Keratinocyte (primary cell): ENCODE data around the gene VPS18. TPM values are rescaled to one million over a fixed set of nuclear protein-coding genes. Genes with fewer than 3 reads are reported as not detected.

Experiments
- DNase-seq: peaks from one replicate; pipeline ENCODE4 v3.0.0-alpha.2; 2011; ENCODE audit warnings: low read depth, missing footprints, low spot score
- FAIRE-seq: peaks from 2 replicates; lab custom pipeline; 2011; peaks lifted over from hg19 to GRCh38; lab: Jason Lieb, UNC
- H2AFZ ChIP-seq: 2 replicates; pipeline ENCODE4 v1.6.0; 2012; ENCODE audit warnings: low read length, control low read depth, inconsistent platforms; ENCODE audit not compliant: control insufficient read depth
- H3K27ac ChIP-seq: 2 replicates; pipeline ENCODE4 v1.5.1; 2011; ENCODE audit warnings: low read length; ENCODE audit not compliant: control insufficient read depth, insufficient read depth
- H3K27me3 ChIP-seq: 3 replicates; pipeline ENCODE4 v1.6.0; 2011; ENCODE audit warnings: low read length; ENCODE audit not compliant: control insufficient read depth, insufficient read depth; ENCODE audit errors: extremely low read depth
- H3K36me3 ChIP-seq, 2 experiments: 2 replicates in 1 of 2; 3 replicates in 1 of 2; pipeline ENCODE4 v1.5.1; 2011; ENCODE audit warnings: low read length in 2 of 2, mild to moderate bottlenecking in 1 of 2; ENCODE audit not compliant: control insufficient read depth in 2 of 2, insufficient read depth in 2 of 2; ENCODE audit errors: extremely low read depth in 1 of 2
- H3K4me1 ChIP-seq: 3 replicates; pipeline ENCODE4 v1.5.1; 2011; ENCODE audit warnings: low read length; ENCODE audit not compliant: control insufficient read depth, insufficient read depth; ENCODE audit errors: extremely low read depth
- H3K4me2 ChIP-seq: 3 replicates; pipeline ENCODE4 v1.6.0; 2011; ENCODE audit warnings: low read depth, low read length; ENCODE audit not compliant: control insufficient read depth, insufficient read depth; ENCODE audit errors: extremely low read depth
- H3K4me3 ChIP-seq, 3 experiments: fragments of 200-600 bp in 1 of 3; sonication (generic) in 1 of 3; 2 replicates in 2 of 3; 3 replicates in 1 of 3; pipeline ENCODE4 v1.5.1; 2011 to 2016; ENCODE audit warnings: low read length in 3 of 3, mild to moderate bottlenecking in 3 of 3, control low read depth in 2 of 3, inconsistent platforms in 1 of 3, low read depth in 1 of 3, mixed read lengths in 1 of 3, mixed run types in 1 of 3, moderate library complexity in 1 of 3; ENCODE audit not compliant: control insufficient read depth in 2 of 3, insufficient read depth in 2 of 3; ENCODE audit errors: extremely low read depth in 1 of 3
- H3K79me2 ChIP-seq: 2 replicates; pipeline ENCODE4 v1.6.0; 2012; ENCODE audit warnings: low read length; ENCODE audit not compliant: control insufficient read depth, insufficient read depth
- H3K9ac ChIP-seq: 3 replicates; pipeline ENCODE4 v1.6.0; 2011; ENCODE audit warnings: low read length; ENCODE audit not compliant: control insufficient read depth, insufficient read depth; ENCODE audit errors: extremely low read depth
- H3K9me1 ChIP-seq: 3 replicates; pipeline ENCODE4 v1.6.0; 2011; ENCODE audit warnings: low read length; ENCODE audit not compliant: control insufficient read depth, insufficient read depth; ENCODE audit errors: extremely low read depth
- H3K9me3 ChIP-seq: 2 replicates; pipeline ENCODE4 v1.5.1; 2012; ENCODE audit warnings: low read depth, low read length; ENCODE audit not compliant: control insufficient read depth
- H4K20me1 ChIP-seq: 3 replicates; pipeline ENCODE4 v1.6.0; 2011; ENCODE audit warnings: low read length; ENCODE audit not compliant: control insufficient read depth, insufficient read depth; ENCODE audit errors: extremely low read depth
- CTCF ChIP-seq, 3 experiments: IDR thresholded peaks in 1 of 3; conservative IDR thresholded peaks in 1 of 3; optimal IDR thresholded peaks in 1 of 3; 2 replicates in 2 of 3; 3 replicates in 1 of 3; pipeline versions ENCODE3 to v1.5.1; 2011; ENCODE audit warnings: low read length in 3 of 3, mild to moderate bottlenecking in 3 of 3, moderate library complexity in 2 of 3, control low read depth in 1 of 3, inconsistent platforms in 1 of 3; ENCODE audit not compliant: insufficient read depth in 2 of 3; ENCODE audit errors: extremely low read depth in 1 of 3
- EZH2 ChIP-seq: IDR thresholded peaks from one replicate; pipeline ENCODE4 v1.6.1; 2012; ENCODE audit warnings: inconsistent platforms, mild to moderate bottlenecking, low read length, moderate library complexity
- dilution Hi-C: fragments of 300-500 bp; cut with MboI; formaldehyde crosslinking; loops from one replicate; pipeline ENCODE4 v1.7.0; 2020; ENCODE audit warnings: low sequenced_read_pairs; ENCODE audit not compliant: extremely low pct_ligation_motif_present
- polyA plus RNA-seq, 5 experiments: library from polyadenylated mRNA; depleted of rRNA in 3 of 5; stranded (reverse) in 3 of 5; stranded (forward) in 1 of 5; unstranded in 1 of 5; fragments of >200 nt; gene quantifications; 1 replicate in 1 of 5; 2 replicates in 3 of 5; 3 replicates in 1 of 5; pipeline versions ENCODE4 v1.2.1 to v1.2.3, GENCODE V29; 2011 to 2012; ENCODE audit warnings: missing spikeins in 2 of 5, low read depth in 1 of 5, low replicate concordance in 1 of 5

The VPS18 gene
- polyA plus RNA-seq, 1 donor (not counting 4 experiments of a cell fraction or from before 2014, with no cell fraction given), result 11.6 TPM

DNA sequence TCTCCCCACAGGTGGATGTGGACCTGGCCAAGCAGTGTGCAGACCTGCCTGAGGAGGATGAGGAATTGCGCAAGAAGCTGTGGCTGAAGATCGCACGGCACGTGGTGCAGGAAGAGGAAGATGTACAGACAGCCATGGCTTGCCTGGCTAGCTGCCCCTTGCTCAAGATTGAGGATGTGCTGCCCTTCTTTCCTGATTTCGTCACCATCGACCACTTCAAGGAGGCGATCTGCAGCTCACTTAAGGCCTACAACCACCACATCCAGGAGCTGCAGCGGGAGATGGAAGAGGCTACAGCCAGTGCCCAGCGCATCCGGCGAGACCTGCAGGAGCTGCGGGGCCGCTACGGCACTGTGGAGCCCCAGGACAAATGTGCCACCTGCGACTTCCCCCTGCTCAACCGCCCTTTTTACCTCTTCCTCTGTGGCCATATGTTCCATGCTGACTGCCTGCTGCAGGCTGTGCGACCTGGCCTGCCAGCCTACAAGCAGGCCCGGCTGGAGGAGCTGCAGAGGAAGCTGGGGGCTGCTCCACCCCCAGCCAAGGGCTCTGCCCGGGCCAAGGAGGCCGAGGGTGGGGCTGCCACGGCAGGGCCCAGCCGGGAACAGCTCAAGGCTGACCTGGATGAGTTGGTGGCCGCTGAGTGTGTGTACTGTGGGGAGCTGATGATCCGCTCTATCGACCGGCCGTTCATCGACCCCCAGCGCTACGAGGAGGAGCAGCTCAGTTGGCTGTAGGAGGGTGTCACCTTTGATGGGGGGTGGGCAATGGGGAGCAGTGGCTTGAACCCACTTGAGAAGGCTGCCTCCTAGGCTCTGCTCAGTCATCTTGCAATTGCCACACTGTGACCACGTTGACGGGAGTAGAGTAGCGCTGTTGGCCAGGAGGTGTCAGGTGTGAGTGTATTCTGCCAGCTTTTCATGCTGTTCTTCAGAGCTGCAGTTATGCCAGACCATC is 8.6 kb downstream of the VPS18 start:
- no peak for FAIRE-seq
- Histone ChIP-seq H3K36me3 (peaks cover 28 to 30% of the 10 kb centered on the region in 2 experiments), H3K4me3 (no peak overlapping the region), H3K27ac (peak overlapping the region; percentile 11), H3K9me3 (no peaks in the 10 kb centered on the region), H3K79me2 (peaks cover 9% of the 10 kb centered on the region), H4K20me1 (peaks cover 3% of the 10 kb centered on the region), H3K4me1 (peaks cover 28% of the 10 kb centered on the region), H3K4me2 (no peak overlapping the region), H3K9ac (no peak overlapping the region), H3K9me1 (peaks cover 4% of the 10 kb centered on the region), H2AFZ (no peak overlapping the region), H3K27me3 (no peaks in the 10 kb centered on the region)
- dilution Hi-C loops, result loop anchor here (25.0 kb wide), 1 partner anchor 109 kb away; no protein-coding TSS in a partner anchor
- TF ChIP-seq EZH2, result no peak
- TF ChIP-seq CTCF (optimal IDR thresholded peaks at IDR 0.05 in 1 of 3, IDR thresholded peaks at IDR 0.05 in 1 of 3, conservative IDR thresholded peaks at IDR 0.05 in 1 of 3; ENCODE audit: extremely low read depth in 1 of 3, insufficient read depth in 2 of 3, low read length in 3 of 3), result peak in 1 of 3 experiments; percentile 12
- no peak for DNase-seq

DNA sequence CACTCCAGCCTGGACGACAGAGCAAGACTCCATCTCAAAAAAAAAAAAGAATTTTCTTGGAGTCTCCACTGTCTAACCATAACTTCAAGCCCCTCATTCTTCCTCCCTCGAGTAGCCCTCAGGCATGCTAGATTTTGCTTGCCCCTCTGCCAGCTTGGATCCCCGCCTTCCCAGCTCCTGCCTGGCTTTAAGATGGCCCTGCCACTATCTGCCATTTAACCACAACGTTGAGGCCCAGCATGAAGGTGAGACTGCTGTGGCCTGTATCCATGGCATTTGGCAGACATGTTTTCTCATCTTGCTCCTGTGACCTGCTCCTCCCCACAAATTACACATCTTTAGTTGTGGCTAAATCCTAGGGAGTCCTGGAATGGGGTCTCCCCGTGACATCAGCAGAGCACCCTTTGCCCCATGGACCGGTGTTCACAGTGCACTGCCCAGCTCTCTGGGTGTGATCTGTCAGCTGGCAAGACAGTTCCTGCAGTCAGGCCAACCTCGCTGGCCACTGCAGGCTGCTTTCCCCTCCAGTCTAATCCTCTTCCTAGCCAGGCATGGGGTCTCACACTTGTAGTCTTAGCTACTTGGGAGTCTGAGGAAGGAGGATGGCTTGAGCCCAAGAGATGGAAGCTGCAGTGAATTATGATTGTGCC is 10.4 kb downstream of the VPS18 start:
- no peak for FAIRE-seq
- H3K4me3 ChIP-seq, result no peak overlapping the region
- H3K9me1 ChIP-seq, result peaks cover 4% of the 10 kb centered on the region
- H3K27ac ChIP-seq, result no peak overlapping the region
- H3K9me3 ChIP-seq, result no peaks in the 10 kb centered on the region
- peaks cover 3% of the 10 kb centered on the region for H4K20me1 ChIP-seq
- no peak for DNase-seq
- TF ChIP-seq EZH2, result no peak
- no peak for TF ChIP-seq CTCF (optimal IDR thresholded peaks at IDR 0.05 in 1 of 3, IDR thresholded peaks at IDR 0.05 in 1 of 3, conservative IDR thresholded peaks at IDR 0.05 in 1 of 3; ENCODE audit: extremely low read depth in 1 of 3, insufficient read depth in 2 of 3, low read length in 3 of 3)
- H3K4me2 ChIP-seq, result no peak overlapping the region
- dilution Hi-C loops, result loop anchor here (25.0 kb wide), 1 partner anchor 108 kb away; no protein-coding TSS in a partner anchor
- peaks cover 9% of the 10 kb centered on the region for H3K79me2 ChIP-seq
- H2AFZ ChIP-seq, result no peak overlapping the region
- H3K9ac ChIP-seq, result no peak overlapping the region
- H3K27me3 ChIP-seq, result no peaks in the 10 kb centered on the region
- peaks cover 24 to 28% of the 10 kb centered on the region in 2 experiments for H3K36me3 ChIP-seq
- H3K4me1 ChIP-seq, result peaks cover 28% of the 10 kb centered on the region
